Measurements from ENCODE around the gene BCR.

Gene BCR

GRCh38 chr22:23239429-23239828 lies 59.1 kb downstream of the BCR start:
- H3K4me3 ChIP-seq (ENCODE audit: low read depth, low read length), result no peak overlapping the region
- TF ChIP-seq CTCF (IDR thresholded peaks at IDR 0.05; ENCODE audit: low read depth, low read length), result no peak

- TF ChIP-seq CTCF (IDR thresholded peaks at IDR 0.05; ENCODE audit: low read depth, low read length), result no peak
- no peak overlapping the region for H3K4me3 ChIP-seq (ENCODE audit: low read depth, low read length)
These were observed 60.5 kb downstream of the BCR start for GRCh38 chr22:23240639-23241389.

DNA sequence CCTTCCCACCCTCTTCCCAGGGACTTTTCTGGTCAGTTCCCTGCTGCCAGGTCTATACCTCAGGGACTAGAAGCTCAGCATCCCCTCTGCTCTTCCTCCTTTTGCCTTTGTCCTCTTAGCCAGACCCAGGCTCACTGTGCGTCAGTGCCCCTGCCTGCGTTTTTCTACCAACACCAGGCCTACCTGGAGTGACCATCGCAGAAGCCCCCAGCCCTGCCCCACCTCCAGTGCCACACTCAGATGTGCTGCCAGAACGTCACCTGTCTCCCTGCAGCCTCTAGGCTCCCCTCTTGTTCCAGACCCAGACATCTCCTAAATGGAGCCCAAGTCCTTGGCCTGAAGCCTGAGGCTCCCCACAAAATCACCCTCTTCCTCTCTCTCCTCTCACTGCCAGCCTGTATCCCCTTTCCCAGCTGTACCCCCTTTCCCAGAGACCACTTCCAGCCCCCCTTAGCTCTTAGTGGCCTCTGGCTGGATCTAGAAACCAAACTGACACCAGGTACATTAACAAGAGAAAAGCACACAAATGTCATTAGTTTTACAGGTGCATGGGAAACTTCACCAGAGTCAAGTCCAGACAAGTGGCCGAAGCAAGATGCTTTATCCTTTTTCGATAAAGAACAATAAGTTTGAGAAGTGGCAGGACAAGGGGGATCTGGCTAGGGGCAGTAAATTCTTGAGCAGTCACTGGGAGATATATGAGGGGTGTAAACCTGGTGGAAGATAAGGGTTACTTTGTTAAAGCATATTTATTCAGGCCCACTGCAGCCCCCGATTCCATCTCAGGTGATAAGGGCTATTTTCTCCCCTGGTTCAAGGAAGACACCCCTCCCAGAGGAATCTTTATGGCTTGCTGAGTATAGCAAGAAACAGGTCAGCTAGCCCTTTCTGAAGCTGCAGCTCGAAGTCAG lies 61.5 kb downstream of the BCR start:
- TF ChIP-seq CTCF (IDR thresholded peaks at IDR 0.05; ENCODE audit: low read depth, low read length), result no peak
- H3K4me3 ChIP-seq (ENCODE audit: low read depth, low read length), result no peak overlapping the region

GRCh38 chr22:23242473-23243001 lies 62.2 kb downstream of the BCR start:
- no peak for TF ChIP-seq CTCF (IDR thresholded peaks at IDR 0.05; ENCODE audit: low read depth, low read length)
- H3K4me3 ChIP-seq (ENCODE audit: low read depth, low read length), result no peak overlapping the region

- TF ChIP-seq CTCF (IDR thresholded peaks at IDR 0.05; ENCODE audit: low read depth, low read length), result no peak
- H3K4me3 ChIP-seq (ENCODE audit: low read depth, low read length), result no peak overlapping the region
These were observed 62.8 kb downstream of the BCR start for GRCh38 chr22:23243006-23243573.

- H3K4me3 ChIP-seq (ENCODE audit: low read depth, low read length), result no peak overlapping the region
- TF ChIP-seq CTCF (IDR thresholded peaks at IDR 0.05; ENCODE audit: low read depth, low read length), result no peak
These were observed 63.8 kb downstream of the BCR start for GRCh38 chr22:23243859-23244689.

Measured in WI38 (cell line).